GM18526 (cell line): ENCODE results near the gene ZNF467.

Source experiments
- POLR2A ChIP-seq: IDR thresholded peaks from 3 replicates; pipeline ENCODE4 v1.6.1; 2011; ENCODE audit not compliant: insufficient read length; ENCODE audit errors: extremely low read depth

The ZNF467 gene

DNA sequence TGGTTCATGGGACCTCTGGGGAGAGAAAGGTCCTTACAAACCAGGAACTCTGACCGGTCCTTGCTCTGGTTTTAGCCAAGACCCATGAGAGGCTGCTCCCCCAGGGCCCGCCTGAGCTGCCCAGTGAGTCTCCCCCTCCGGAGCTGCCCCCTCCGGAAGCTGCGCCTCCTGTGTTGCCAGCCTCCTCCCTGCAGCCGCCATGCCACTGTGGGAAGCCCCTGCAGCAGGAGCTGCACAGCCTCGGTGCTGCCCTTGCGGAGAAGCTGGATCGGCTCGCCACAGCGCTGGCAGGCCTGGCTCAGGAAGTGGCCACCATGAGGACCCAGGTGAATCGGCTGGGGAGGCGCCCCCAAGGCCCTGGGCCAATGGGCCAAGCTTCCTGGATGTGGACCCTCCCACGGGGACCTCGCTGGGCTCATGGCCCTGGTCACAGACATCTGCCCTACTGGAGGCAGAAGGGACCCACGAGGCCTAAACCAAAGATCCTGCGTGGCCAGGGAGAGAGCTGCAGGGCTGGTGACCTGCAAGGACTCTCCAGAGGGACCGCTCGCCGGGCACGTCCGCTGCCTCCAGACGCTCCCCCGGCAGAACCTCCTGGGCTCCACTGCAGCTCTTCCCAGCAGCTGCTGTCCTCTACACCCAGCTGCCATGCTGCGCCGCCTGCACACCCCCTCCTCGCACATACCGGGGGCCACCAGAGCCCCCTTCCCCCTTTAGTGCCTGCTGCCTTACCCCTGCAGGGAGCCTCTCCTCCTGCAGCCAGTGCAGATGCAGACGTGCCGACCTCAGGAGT is 40.1 kb downstream of the ZNF467 start:
- TF ChIP-seq POLR2A = no peak

DNA sequence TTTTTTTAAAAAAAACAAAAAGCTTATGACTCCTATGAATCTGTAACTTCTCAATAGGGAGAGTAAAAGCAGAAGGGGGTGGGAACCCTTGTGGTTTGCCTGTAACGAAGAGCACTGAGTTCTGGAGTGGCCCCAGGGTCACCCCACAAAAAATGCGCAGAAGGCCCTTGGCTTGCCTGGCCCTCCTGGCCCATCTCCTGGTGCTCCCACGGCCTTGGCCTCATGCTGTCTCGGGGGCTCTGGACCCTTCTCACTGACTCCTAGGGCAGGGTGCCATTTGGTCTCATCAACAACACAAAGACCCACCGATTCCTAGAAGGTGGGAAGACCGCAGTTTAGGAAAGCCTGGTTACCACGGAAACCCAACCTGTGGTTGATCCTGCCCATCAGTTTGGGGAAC is 40.8 kb downstream of the ZNF467 start:
- no peak for TF ChIP-seq POLR2A

DNA sequence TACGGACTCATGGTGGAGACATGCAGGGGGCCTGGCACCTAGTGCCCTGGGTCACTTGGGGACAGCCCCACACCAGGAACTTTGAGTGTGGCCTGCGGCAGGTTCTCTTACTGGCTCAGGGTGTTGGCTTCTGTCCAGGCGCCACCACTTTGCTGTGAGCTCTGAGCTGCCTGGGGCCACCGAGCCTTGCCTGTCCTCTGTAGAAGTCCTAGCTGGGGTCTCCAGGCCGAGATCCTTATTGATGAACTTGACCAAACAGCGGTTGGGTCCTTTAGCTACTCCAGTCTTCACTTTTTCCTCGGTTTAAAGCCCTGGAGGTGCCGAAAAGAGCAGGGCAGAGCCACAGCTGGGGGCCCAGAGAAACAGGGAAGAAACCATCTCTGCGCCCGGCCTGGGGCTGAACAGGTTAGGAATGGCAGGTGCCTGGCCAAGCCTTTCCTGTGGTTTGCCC is 41.3 kb downstream of the ZNF467 start:
- no peak for TF ChIP-seq POLR2A

DNA sequence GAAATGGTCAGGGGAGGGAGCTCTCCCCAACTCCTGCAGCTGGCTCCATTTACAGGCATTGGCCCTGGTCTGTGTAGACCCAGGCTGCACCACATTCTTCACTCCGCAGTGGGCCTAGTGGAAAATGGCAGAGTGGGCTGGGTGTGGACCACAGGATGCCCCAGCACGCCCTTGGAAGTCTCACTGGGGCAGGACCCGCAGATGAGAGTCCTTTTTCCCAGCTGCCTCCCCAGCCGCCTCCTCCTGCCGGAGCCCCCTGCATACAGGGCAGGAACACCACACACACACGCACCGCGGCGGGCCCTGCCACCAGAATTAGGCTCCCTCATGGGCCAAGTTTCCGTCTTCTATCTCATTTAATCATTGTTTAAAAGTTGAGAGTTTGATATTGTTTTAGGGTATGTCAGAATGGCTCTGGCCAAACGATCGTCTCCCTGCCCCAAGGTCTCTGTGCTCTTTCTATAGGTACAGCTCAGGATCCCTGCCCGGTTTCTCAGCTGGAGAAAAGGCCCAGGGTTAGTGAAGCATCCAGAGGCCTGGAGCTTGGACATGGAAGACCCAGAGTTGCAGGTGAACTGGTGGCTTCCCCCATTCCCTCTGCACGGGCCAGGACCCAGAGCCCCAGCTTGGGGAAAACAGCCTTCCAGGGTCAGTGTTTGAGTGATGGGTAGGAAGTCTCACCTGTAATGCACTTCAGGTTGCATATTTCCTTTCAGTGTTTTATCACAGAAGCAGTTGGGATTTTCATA is 42.0 kb downstream of the ZNF467 start:
- TF ChIP-seq POLR2A = no peak

DNA sequence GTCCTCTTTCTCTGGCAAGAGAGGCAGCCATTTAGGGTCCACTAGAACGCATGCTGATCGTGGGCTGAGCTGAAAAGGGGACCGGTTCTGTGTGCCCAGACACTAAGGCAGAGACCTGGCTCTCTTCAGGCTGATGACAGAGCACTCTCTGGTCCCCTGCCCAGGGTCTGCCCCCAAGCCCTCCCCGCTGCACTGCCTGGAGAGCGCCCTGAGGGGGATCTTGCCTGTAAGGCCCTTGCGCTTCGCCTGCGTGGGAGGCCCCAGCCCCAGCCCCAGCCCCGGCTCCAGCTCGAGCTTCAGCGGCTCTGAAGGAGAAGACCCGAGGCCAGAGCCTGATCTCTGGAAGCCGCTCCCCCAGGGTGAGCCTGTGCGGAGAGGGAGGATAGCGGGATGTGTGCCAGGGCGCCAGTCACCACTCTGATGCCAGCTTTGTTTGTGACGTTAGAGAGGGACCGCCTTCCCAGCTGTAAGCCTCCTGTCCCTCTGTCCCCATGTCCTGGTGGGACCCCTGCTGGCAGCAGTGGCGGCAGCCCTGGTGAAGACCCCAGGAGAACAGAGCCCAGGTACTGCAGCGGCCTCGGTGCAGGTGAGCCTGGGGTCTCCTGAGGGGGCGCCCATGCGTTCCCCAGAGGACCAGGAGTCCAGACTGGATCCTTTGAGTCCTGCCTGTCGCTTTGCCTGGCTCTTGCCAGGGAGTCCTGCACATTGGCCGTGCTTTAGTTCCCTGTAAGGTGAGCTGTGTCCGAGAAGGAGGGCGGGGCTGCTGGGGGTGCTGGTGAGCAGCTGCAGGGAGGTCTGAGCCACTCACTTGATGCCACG is 43.2 kb downstream of the ZNF467 start:
- no peak for TF ChIP-seq POLR2A

DNA sequence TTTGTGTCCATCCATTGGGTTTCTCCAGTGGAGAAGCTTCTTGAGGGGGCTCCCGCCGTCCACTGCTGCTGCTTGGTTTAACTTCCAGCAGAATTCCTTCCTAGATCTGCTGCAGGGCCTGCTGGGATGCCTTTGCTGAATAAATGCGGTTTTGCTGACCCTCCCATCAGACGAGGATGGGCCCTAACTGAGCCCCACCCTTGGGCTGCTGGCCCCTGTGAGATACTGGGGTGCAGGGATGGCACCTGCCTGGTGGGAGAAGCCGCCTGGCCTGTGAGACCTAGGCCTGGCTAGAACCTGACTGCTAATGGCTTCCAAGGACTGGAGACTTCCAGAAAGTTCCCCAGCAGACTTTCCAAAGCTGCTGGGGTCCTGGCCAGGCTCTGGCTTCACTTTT is 43.8 kb downstream of the ZNF467 start:
- TF ChIP-seq POLR2A = no peak

DNA sequence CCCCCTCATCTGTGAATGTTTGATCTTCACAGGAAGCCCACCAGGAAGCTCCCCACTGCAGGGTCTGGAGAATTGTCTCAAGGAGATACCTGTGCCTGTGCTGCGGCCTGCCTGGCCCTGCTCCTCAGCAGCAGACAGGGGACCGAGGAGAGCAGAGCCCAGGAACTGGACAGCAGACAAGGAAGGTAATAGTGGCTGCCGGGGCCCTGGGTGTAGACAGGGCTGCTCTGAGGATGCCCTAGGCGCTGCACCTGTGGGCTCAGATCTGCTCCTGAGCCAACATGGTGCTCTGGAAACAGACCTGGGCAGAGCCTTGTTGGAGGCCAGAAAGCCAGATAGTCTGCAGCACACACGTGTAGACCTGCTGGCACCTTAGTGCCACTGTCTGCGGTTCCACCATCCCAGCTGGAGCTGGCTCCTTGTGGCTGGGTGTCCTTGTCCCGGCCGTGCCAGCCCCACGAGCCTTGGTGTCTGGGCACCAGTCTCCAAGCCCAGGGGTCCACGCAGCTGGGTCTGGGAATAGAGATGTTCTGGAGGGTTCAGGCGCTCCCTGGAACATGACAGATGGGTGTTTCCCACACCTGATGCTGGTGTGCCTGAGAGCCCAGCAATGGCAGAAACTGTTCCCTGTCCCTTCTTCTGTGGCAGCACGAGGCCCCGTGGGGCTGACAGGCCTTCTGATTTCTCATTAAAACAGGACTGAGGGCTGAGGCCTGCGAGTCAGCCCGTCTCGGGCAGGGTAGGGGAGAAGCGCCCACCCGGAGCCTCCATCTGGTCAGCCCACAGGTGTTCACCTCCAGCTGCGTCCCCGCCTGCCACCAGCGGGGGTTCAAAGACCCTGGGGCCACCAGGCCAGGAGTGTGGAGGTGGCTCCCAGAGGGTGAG is 44.7 kb downstream of the ZNF467 start:
- TF ChIP-seq POLR2A = no peak

DNA sequence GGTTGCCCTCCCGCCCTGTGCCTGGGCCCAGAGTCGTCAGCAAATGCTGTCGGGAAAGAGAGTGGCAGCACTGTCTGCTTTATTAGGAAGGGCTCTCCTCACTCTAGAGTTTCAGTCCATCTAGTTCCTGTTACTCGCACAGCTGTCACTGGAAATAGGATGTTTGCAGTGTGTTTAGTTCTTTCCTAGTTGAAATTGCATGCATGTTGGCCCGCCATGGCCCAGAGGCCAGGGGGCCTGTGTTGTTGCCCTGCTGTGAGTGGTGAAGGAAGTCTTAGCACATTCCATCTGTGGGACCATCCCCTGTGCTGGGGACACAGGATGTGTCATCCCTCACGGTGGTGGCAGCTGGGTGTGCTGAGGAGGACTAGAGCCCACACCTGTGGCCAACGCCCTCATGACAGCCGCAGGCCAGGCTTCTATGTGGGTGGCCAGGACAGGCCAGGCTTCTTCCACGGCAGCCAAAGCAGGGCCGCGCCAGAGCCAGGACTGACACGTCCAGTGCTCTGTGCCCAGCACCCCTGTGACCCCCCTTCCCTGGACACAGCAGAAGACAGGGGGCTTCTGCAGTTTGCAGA is 45.4 kb downstream of the ZNF467 start:
- no peak for TF ChIP-seq POLR2A

DNA sequence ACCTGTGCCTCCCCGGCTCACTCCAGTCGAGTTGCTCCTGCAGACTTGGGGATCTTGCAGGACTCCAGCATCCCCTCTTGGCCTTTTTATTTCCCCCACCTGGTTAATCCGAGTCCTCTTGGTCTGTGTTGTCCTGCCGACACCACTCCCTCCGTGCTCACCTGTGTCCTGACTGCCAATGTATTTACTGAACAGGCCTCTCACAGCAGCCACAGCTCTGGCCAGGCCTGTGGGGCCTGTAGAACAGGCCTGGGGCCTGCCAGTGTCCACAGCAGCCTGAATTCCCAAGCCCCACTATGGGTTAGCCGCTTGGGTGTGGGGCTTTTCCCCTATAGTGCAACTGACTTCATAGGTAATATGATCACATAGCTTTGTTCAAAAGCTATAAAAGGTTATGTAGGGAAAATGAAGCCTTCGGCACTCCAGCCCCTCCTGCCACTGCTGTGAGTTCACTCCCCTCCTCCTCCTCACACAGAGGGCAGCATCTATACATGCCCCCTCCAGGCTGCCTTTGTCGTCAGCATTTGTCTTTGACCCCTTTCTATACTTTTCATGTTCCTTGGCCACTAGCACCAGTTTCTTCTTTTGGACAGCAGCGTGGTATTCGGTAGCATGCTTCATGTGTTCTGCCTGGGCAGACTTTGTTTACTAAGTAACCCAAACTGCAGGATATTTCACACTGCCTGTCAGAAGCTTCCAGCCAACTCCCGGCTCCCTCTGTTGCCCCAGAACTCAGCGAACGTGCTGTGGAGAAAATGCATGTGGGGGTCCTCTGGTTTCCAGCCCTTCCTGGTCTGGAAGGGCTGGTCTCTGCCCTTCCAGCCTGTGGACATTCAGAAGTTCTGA is 46.1 kb downstream of the ZNF467 start:
- TF ChIP-seq POLR2A = no peak

DNA sequence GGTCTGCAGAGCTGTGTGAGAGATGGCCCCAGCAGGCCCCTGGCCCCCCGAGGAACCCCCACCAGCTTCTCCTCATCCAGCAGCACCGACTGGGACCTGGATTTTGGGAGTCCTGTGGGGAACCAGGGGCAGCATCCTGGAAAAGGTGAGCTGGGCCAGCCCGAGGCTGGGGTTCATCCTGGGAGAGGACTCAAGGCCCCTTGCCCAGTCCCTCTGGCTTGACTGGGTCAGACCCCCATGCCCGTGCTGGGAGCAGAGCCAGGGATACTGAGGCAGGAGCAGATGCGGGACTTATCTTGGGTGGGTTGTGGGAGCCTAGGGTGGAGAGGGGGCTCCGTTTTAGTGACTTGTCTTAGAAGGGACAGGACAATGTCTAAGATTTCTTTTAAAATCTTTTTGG is 47.5 kb downstream of the ZNF467 start:
- no peak for TF ChIP-seq POLR2A

DNA sequence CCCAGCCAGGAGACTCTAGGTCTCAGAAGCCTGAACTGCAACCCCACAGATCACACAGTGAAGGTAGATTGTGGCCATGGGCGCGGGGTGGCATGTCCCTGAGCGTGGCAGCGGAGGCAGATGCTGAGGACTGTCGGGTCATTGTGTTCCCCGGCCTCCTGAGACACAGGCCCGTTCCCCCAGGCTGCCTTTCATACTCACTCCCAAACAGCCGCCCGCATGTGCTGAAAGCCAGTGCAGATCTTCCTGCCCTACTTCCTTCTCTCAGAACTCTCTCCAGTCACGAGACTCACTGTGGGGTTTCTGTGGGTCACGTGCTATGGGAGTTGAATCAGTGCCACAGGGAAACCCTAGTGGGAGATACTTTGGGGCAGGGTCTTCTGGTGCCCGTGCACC is 48.0 kb downstream of the ZNF467 start:
- no peak for TF ChIP-seq POLR2A

DNA sequence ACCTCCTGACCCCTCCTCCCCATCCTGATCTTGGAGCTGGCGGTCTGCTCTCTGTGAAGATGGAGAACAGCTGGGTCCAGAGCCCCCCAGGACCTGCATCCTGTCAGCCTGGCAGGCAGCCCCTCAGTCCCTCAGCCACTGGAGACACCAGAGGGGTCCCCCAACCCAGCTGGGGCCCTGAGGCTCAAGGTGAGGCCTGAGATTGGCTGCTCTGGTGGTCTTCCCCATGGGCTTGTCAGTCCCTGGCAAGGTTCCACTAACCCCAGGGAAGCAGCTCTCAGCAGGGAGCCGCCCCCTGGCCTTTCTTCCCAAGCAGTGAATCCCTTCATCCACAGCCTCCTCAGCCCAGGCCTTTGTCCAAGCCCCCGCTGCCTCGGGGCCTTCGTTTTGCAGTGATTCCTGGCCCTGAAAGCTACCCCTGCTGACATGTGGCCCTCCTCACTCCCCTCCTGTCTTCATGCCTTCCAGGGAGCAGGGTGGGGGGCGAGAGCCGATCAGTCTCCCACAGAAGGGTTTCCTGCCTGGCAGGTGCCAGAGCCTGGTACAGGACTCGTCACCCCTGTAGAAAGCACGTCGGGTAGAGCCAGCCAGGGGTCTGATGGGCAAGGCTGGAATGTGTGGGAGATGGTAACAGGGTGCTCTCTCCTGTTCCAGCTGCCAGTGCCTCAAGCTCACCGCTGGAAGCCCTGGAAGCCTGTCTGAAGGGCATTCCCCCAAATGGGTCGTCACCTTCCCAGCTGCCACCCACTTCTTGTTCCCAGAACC is 48.5 kb downstream of the ZNF467 start:
- no peak for TF ChIP-seq POLR2A
